Activated T-helper 1 cell treated with anti-CD3 and anti-CD28 coated beads, Interleukin-12 subunit alpha, Interleukin-12 subunit beta, Interleukin-2, Interleukin-4 antibody, amounts not matched to agents 30 ng/mL and 10 ng/mL and 1 ng/mL, durations not matched to agents 14 hours and 24 hours and 36 hours (primary cell): ENCODE measurements around the gene VPS11. TPM values are rescaled to one million over a fixed set of nuclear protein-coding genes. Genes with fewer than 3 reads are reported as not detected.

Experiments
- DNase-seq: peaks from one replicate; pipeline ENCODE4 v3.0.0; 2021; ENCODE audit warnings: low spot score
- H3K27ac Mint-ChIP-seq: one replicate; pipeline ENCODE4 v1.8.0; 2021; ENCODE audit warnings: mild to moderate bottlenecking, mixed read lengths
- H3K27me3 Mint-ChIP-seq: one replicate; pipeline ENCODE4 v1.8.0; 2022; ENCODE audit warnings: mild to moderate bottlenecking, moderate library complexity, mixed read lengths; ENCODE audit not compliant: insufficient read depth
- H3K36me3 Mint-ChIP-seq: one replicate; pipeline ENCODE4 v1.8.0; 2021; ENCODE audit warnings: low read depth, mixed read lengths
- H3K4me1 Mint-ChIP-seq: one replicate; pipeline ENCODE4 v1.8.0; 2021; ENCODE audit warnings: low read depth, mixed read lengths
- H3K4me3 Mint-ChIP-seq: one replicate; pipeline ENCODE4 v1.8.0; 2021; ENCODE audit warnings: mild to moderate bottlenecking, moderate library complexity, mixed read lengths
- H3K9me3 Mint-ChIP-seq: one replicate; pipeline ENCODE4 v1.8.0; 2021; ENCODE audit warnings: mixed read lengths
- intact Hi-C: fragments of 100-400 bp; cut with micrococcal nuclease; formaldehyde crosslinking; loops from one replicate; pipeline ENCODE4 v1.15.1; 2024
- total RNA-seq: library from RNA; stranded (reverse); gene quantifications from 2 replicates; pipeline ENCODE4 v1.2.3, GENCODE V29; 2022

VPS11 gene
- total RNA-seq, 1 donor from 2014 or later = 23.5 TPM

GRCh38 chr11:119061256-119061655 is 6.4 kb upstream of the VPS11 start:
- DNase-seq = no peak
- intact Hi-C loops = no loop called here
- no peak overlapping the region for H3K27ac Mint-ChIP-seq
- H3K9me3 Mint-ChIP-seq = no peaks in the 10 kb centered on the region
- H3K4me1 Mint-ChIP-seq = peaks cover 27% of the 10 kb centered on the region
- no peak overlapping the region for H3K4me3 Mint-ChIP-seq
- no peaks in the 10 kb centered on the region for H3K27me3 Mint-ChIP-seq
- peaks cover 4% of the 10 kb centered on the region for H3K36me3 Mint-ChIP-seq

GRCh38 chr11:119062779-119063178 is 4.8 kb upstream of the VPS11 start:
- H3K4me1 Mint-ChIP-seq = peaks cover 34% of the 10 kb centered on the region
- no peak for DNase-seq
- H3K4me3 Mint-ChIP-seq = no peak overlapping the region
- H3K27me3 Mint-ChIP-seq = no peaks in the 10 kb centered on the region
- intact Hi-C loops = no loop called here
- no peak overlapping the region for H3K27ac Mint-ChIP-seq
- no peaks in the 10 kb centered on the region for H3K9me3 Mint-ChIP-seq
- H3K36me3 Mint-ChIP-seq = peaks cover 6% of the 10 kb centered on the region

GRCh38 chr11:119065369-119065768 is 2.2 kb upstream of the VPS11 start:
- H3K4me1 Mint-ChIP-seq = peaks cover 31% of the 10 kb centered on the region
- DNase-seq = peak; percentile 38
- no peak overlapping the region for H3K27ac Mint-ChIP-seq
- intact Hi-C loops = loop anchor here (5.0 kb wide), 1 partner anchor 493 kb away; the partner anchor contains the start of gene ARCN1
- no peaks in the 10 kb centered on the region for H3K9me3 Mint-ChIP-seq
- peak overlapping the region; percentile 96 for H3K4me3 Mint-ChIP-seq
- peaks cover 2% of the 10 kb centered on the region for H3K27me3 Mint-ChIP-seq
- peaks cover 8% of the 10 kb centered on the region for H3K36me3 Mint-ChIP-seq

GRCh38 chr11:119077839-119078238 is 10.2 kb downstream of the VPS11 start:
- Mint-ChIP-seq H3K36me3 (peaks cover 38% of the 10 kb centered on the region), H3K4me1 (no peaks in the 10 kb centered on the region), H3K9me3 (no peaks in the 10 kb centered on the region), H3K27ac (no peak overlapping the region), H3K27me3 (no peaks in the 10 kb centered on the region), H3K4me3 (no peak overlapping the region)
- no peak for DNase-seq
- intact Hi-C loops = no loop called here

GRCh38 chr11:119078675-119079420 is 11.2 kb downstream of the VPS11 start:
- H3K4me3 Mint-ChIP-seq = no peak overlapping the region
- no peaks in the 10 kb centered on the region for H3K9me3 Mint-ChIP-seq
- intact Hi-C loops = no loop called here
- H3K4me1 Mint-ChIP-seq = no peaks in the 10 kb centered on the region
- H3K36me3 Mint-ChIP-seq = peaks cover 35% of the 10 kb centered on the region
- H3K27ac Mint-ChIP-seq = no peak overlapping the region
- DNase-seq = no peak
- H3K27me3 Mint-ChIP-seq = no peaks in the 10 kb centered on the region

GRCh38 chr11:119081682-119082260 is 14.2 kb downstream of the VPS11 start:
- H3K4me3 Mint-ChIP-seq = no peak overlapping the region
- peaks cover 15% of the 10 kb centered on the region for H3K4me1 Mint-ChIP-seq
- H3K27ac Mint-ChIP-seq = no peak overlapping the region
- intact Hi-C loops = no loop called here
- peaks cover 33% of the 10 kb centered on the region for H3K36me3 Mint-ChIP-seq
- no peak for DNase-seq
- no peaks in the 10 kb centered on the region for H3K9me3 Mint-ChIP-seq
- H3K27me3 Mint-ChIP-seq = no peaks in the 10 kb centered on the region

GRCh38 chr11:119084663-119085436 is 17.2 kb downstream of the VPS11 start, which contains the start of gene HMBS:
TSS of gene HMBS (plus strand) at chr11:119084881. CDS start at chr11:119085034, 153 bp downstream.
- H3K4me3 Mint-ChIP-seq = peak within 1 kb of the TSS; percentile 97
- peaks cover 17% of the 10 kb centered on the region for H3K36me3 Mint-ChIP-seq
- peak within 1 kb of the TSS; percentile 92 for H3K27ac Mint-ChIP-seq

GRCh38 chr11:119085437-119085847 is 17.8 kb downstream of the VPS11 start:
- Mint-ChIP-seq H3K27me3 (no peaks in the 10 kb centered on the region), H3K4me3 (peak overlapping the region; percentile 97), H3K4me1 (peaks cover 39% of the 10 kb centered on the region), H3K27ac (peak overlapping the region; percentile 92), H3K9me3 (no peaks in the 10 kb centered on the region), H3K36me3 (peaks cover 20% of the 10 kb centered on the region)
- intact Hi-C loops = loop anchor here (1.0 kb wide), 5 partner anchors 10 to 55 kb away; partner anchors contain the start of genes C2CD2L, HINFP, HYOU1 and SLC37A4
- no peak for DNase-seq

More at GRCh38 chr11:119084663-119085436, 17.2 kb downstream of the VPS11 start, which contains the start of gene HMBS:
- H3K4me1 Mint-ChIP-seq = peaks cover 39% of the 10 kb centered on the region
- H3K27me3 Mint-ChIP-seq = no peaks in the 10 kb centered on the region
- no peaks in the 10 kb centered on the region for H3K9me3 Mint-ChIP-seq
- intact Hi-C loops = loop anchor here (1.0 kb wide), 8 partner anchors 10 to 67 kb away; partner anchors contain the start of genes C2CD2L, DPAGT1, HINFP and HYOU1
- DNase-seq = peak; percentile 89

GRCh38 chr11:119087123-119087522 is 19.5 kb downstream of the VPS11 start:
- Mint-ChIP-seq H3K27me3 (no peaks in the 10 kb centered on the region), H3K9me3 (no peaks in the 10 kb centered on the region), H3K4me3 (peak overlapping the region; percentile 73), H3K36me3 (peaks cover 14% of the 10 kb centered on the region), H3K4me1 (peaks cover 53% of the 10 kb centered on the region), H3K27ac (no peak overlapping the region)
- no peak for DNase-seq
- intact Hi-C loops = no loop called here

- intact Hi-C loops = no loop called here
- Mint-ChIP-seq H3K9me3 (no peaks in the 10 kb centered on the region), H3K27ac (no peak overlapping the region), H3K4me1 (peaks cover 59% of the 10 kb centered on the region), H3K36me3 (peaks cover 19% of the 10 kb centered on the region), H3K27me3 (no peaks in the 10 kb centered on the region), H3K4me3 (peak overlapping the region; percentile 73)
- no peak for DNase-seq
These were observed 20.2 kb downstream of the VPS11 start for GRCh38 chr11:119087747-119088241.

- no peak overlapping the region for H3K4me3 Mint-ChIP-seq
- peaks cover 64% of the 10 kb centered on the region for H3K4me1 Mint-ChIP-seq
- intact Hi-C loops = no loop called here
- DNase-seq = no peak
- peaks cover 24% of the 10 kb centered on the region for H3K36me3 Mint-ChIP-seq
- no peaks in the 10 kb centered on the region for H3K27me3 Mint-ChIP-seq
- no peaks in the 10 kb centered on the region for H3K9me3 Mint-ChIP-seq
- H3K27ac Mint-ChIP-seq = no peak overlapping the region
These were observed 20.8 kb downstream of the VPS11 start for GRCh38 chr11:119088406-119088805.

GRCh38 chr11:119089319-119089718 is 21.7 kb downstream of the VPS11 start:
- no peaks in the 10 kb centered on the region for H3K27me3 Mint-ChIP-seq
- peaks cover 70% of the 10 kb centered on the region for H3K4me1 Mint-ChIP-seq
- no peak overlapping the region for H3K4me3 Mint-ChIP-seq
- H3K27ac Mint-ChIP-seq = no peak overlapping the region
- DNase-seq = no peak
- no peaks in the 10 kb centered on the region for H3K9me3 Mint-ChIP-seq
- peaks cover 30% of the 10 kb centered on the region for H3K36me3 Mint-ChIP-seq
- intact Hi-C loops = no loop called here
